GM12878 (cell line): Measurements from ENCODE around the gene ABHD13. TPM values are rescaled to one million over a fixed set of nuclear protein-coding genes. Genes with fewer than 3 reads are reported as not detected.

ENCODE experiments used
- CBX5 ChIP-seq: sonication (generic); IDR thresholded peaks from 2 replicates; pipeline ENCODE4 v1.6.1; 2016; ENCODE audit warnings: low read depth, moderate library complexity, mild to moderate bottlenecking, inconsistent platforms
- ETV6 ChIP-seq, 2 experiments: fragments of 450-650 bp in 1 of 2; IDR thresholded peaks in 1 of 2; conservative IDR thresholded peaks in 1 of 2; 2 replicates each; pipeline ENCODE4 v1.6.1; 2014; ENCODE audit warnings: antibody characterized with exemption in 1 of 2, borderline replicate concordance in 1 of 2, low read depth in 1 of 2, mild to moderate bottlenecking in 1 of 2, moderate library complexity in 1 of 2
- FOXK2 ChIP-seq: fragments of 450-650 bp; IDR thresholded peaks from 2 replicates; pipeline ENCODE4 v1.6.1; 2017; ENCODE audit warnings: mild to moderate bottlenecking, moderate library complexity
- IRF5 ChIP-seq: fragments of 450-650 bp; IDR thresholded peaks from 2 replicates; pipeline ENCODE4 v1.6.1; 2017; ENCODE audit warnings: borderline replicate concordance
- LARP7 ChIP-seq: fragments of 450-650 bp; IDR thresholded peaks from 2 replicates; pipeline ENCODE4 v1.6.1; 2017; ENCODE audit warnings: mild to moderate bottlenecking
- MAX ChIP-seq: IDR thresholded peaks from 2 replicates; pipeline ENCODE4 v1.6.1; 2012; ENCODE audit warnings: low read depth, low read length, improper control_type of control experiment
- NFIC ChIP-seq: IDR thresholded peaks from 2 replicates; pipeline ENCODE4 v1.6.1; 2012; ENCODE audit warnings: low read depth, mild to moderate bottlenecking, inconsistent platforms, low read length, moderate library complexity
- NKRF ChIP-seq: fragments of 450-650 bp; conservative IDR thresholded peaks from 2 replicates; pipeline ENCODE4 v1.6.1; 2017; ENCODE audit warnings: mild to moderate bottlenecking, moderate library complexity
- POLR2AphosphoS2 ChIP-seq: IDR thresholded peaks from 2 replicates; pipeline ENCODE4 v1.6.1; 2011; ENCODE audit warnings: low read depth, mild to moderate bottlenecking, low read length, improper control_type of control experiment, moderate library complexity
- RCOR1 ChIP-seq: conservative IDR thresholded peaks from 2 replicates; pipeline ENCODE4 v1.6.1; 2012; ENCODE audit warnings: low read depth, low read length, improper control_type of control experiment
- RFX5 ChIP-seq: IDR thresholded peaks from 2 replicates; pipeline ENCODE4 v1.6.1; 2011; ENCODE audit warnings: low read depth, low read length, improper control_type of control experiment
- SREBF2 ChIP-seq: IDR thresholded peaks from 2 replicates; pipeline ENCODE4 v1.6.1; 2012; ENCODE audit warnings: mild to moderate bottlenecking, low read length
- STAT1 ChIP-seq: fragments of 450-650 bp; conservative IDR thresholded peaks from 2 replicates; pipeline ENCODE4 v1.6.1; 2014; ENCODE audit warnings: antibody characterized with exemption, mild to moderate bottlenecking
- STAT3 ChIP-seq: IDR thresholded peaks from 2 replicates; pipeline ENCODE4 v1.6.1; 2011; ENCODE audit warnings: low read depth, low read length, improper control_type of control experiment
- TAF1 ChIP-seq: IDR thresholded peaks from 2 replicates; pipeline ENCODE4 v1.6.1; 2011; ENCODE audit warnings: mild to moderate bottlenecking, low read depth, low read length, borderline replicate concordance
- TCF3 ChIP-seq: IDR thresholded peaks from 2 replicates; pipeline ENCODE4 v1.6.1; 2012; ENCODE audit warnings: low read depth, mild to moderate bottlenecking, low read length, borderline replicate concordance; ENCODE audit not compliant: insufficient read depth
- YBX1 ChIP-seq: fragments of 450-650 bp; IDR thresholded peaks from 2 replicates; pipeline ENCODE4 v1.6.1; 2016; ENCODE audit warnings: antibody characterized with exemption
- ZNF207 ChIP-seq: fragments of 450-650 bp; IDR thresholded peaks from 2 replicates; pipeline ENCODE4 v1.6.1; 2014; ENCODE audit warnings: antibody characterized with exemption, mild to moderate bottlenecking, borderline replicate concordance
- ZNF24 ChIP-seq: fragments of 450-650 bp; IDR thresholded peaks from 2 replicates; pipeline ENCODE4 v1.6.1; 2017; ENCODE audit warnings: antibody characterized with exemption, mild to moderate bottlenecking
- ZNF274 ChIP-seq: IDR thresholded peaks from one replicate; pipeline ENCODE4 v1.8.0; 2011; ENCODE audit not compliant: insufficient read length, insufficient read depth
- polyA plus RNA-seq, 11 experiments: library from polyadenylated mRNA; depleted of rRNA in 4 of 11; unstranded in 6 of 11; stranded (reverse) in 5 of 11; fragments of >200 nt; fragmentation: Nextera tagmentation in 4 of 11; fragmentation: Illumina TruSeq in 1 of 11; extraction: Ambion mirVana in 4 of 11; extraction: Trizol in 1 of 11; gene quantifications; 1 replicate in 1 of 11; 2 replicates in 10 of 11; pipeline versions ENCODE4 v1.2.1 to v1.2.3, GENCODE V29; 2011 to 2016; ENCODE audit warnings: inconsistent platforms in 2 of 11, missing spikeins in 2 of 11, low read depth in 1 of 11
- total RNA-seq, 4 experiments: library from RNA; depleted of rRNA in 3 of 4; stranded (reverse); fragments of >200 nt in 3 of 4; fragmentation: Illumina TruSeq in 1 of 4; extraction: Trizol in 1 of 4; gene quantifications; 2 replicates each; pipeline versions ENCODE4 v1.2.1 to v1.2.3, GENCODE V29; 2013 to 2021
- TF ChIP-seq, protein P1 (sequence below): IDR thresholded peaks from 2 replicates; pipeline ENCODE4 v1.6.1; 2011; ENCODE audit warnings: low read depth, low read length, improper control_type of control experiment, borderline replicate concordance
- TF ChIP-seq, protein P2 (sequence below): IDR thresholded peaks from 2 replicates; pipeline ENCODE4 v1.6.1; 2012; ENCODE audit warnings: low read length, inconsistent platforms
- TF ChIP-seq, protein P3 (sequence below): fragments of 150-350 bp; IDR thresholded peaks from 2 replicates; pipeline ENCODE4 v1.6.1; 2014; ENCODE audit warnings: mild to moderate bottlenecking, low read depth, low read length

Gene ABHD13
- total and polyA plus RNA-seq, 10 of the 15 experiments (the other 5 are each of a cell fraction or from before 2014, with no cell fraction given) = 3.2 to 10.7 (median 6.5) TPM

- TF ChIP-seq ZNF24 (0 out of 2 replicates have a peak, but pooled peaks have one; percentile 10), POLR2AphosphoS2 (peak; percentile 79; the same call in 1 of the 2 replicates), RCOR1 (no peak), ETV6 (conservative IDR thresholded peaks at IDR 0.05 in 1 of 2, IDR thresholded peaks at IDR 0.05 in 1 of 2; ENCODE audit: borderline replicate concordance in 1 of 2, low read depth in 1 of 2) (no peak), RFX5 (no peak), NFIC (no peak), SREBF2 (no peak), STAT3 (no peak), LARP7 (peak; percentile 90), TCF3 (0 out of 2 replicates have a peak, but pooled peaks have one; percentile 47), ZNF207 (peak; percentile 88; the same call in 1 of the 2 replicates), STAT1 (no peak), FOXK2 (no peak), CBX5 (peak; percentile 92), ZNF274 (no peak), MAX (no peak), IRF5 (no peak), YBX1 (no peak), NKRF (no peak), TAF1 (peak; percentile 77; the same call in 1 of the 2 replicates)
- TF ChIP-seq, protein P1, sequence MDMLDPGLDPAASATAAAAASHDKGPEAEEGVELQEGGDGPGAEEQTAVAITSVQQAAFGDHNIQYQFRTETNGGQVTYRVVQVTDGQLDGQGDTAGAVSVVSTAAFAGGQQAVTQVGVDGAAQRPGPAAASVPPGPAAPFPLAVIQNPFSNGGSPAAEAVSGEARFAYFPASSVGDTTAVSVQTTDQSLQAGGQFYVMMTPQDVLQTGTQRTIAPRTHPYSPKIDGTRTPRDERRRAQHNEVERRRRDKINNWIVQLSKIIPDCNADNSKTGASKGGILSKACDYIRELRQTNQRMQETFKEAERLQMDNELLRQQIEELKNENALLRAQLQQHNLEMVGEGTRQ = no peak
- TF ChIP-seq, protein P2, sequence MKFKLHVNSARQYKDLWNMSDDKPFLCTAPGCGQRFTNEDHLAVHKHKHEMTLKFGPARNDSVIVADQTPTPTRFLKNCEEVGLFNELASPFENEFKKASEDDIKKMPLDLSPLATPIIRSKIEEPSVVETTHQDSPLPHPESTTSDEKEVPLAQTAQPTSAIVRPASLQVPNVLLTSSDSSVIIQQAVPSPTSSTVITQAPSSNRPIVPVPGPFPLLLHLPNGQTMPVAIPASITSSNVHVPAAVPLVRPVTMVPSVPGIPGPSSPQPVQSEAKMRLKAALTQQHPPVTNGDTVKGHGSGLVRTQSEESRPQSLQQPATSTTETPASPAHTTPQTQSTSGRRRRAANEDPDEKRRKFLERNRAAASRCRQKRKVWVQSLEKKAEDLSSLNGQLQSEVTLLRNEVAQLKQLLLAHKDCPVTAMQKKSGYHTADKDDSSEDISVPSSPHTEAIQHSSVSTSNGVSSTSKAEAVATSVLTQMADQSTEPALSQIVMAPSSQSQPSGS = no peak
- TF ChIP-seq, protein P3, sequence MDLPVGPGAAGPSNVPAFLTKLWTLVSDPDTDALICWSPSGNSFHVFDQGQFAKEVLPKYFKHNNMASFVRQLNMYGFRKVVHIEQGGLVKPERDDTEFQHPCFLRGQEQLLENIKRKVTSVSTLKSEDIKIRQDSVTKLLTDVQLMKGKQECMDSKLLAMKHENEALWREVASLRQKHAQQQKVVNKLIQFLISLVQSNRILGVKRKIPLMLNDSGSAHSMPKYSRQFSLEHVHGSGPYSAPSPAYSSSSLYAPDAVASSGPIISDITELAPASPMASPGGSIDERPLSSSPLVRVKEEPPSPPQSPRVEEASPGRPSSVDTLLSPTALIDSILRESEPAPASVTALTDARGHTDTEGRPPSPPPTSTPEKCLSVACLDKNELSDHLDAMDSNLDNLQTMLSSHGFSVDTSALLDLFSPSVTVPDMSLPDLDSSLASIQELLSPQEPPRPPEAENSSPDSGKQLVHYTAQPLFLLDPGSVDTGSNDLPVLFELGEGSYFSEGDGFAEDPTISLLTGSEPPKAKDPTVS = no peak
These were observed at the start of gene ABHD13 (continued) for GRCh38 chr13:108218044-108218974.
